Measurements from ENCODE around the gene LAMB3. TPM values are rescaled to one million over a fixed set of nuclear protein-coding genes. Genes with fewer than 3 reads are reported as not detected.

The LAMB3 gene
- polyA plus RNA-seq, 1 of the 3 experiments (the other 2 are of a cell fraction): 18.0 TPM

DNA sequence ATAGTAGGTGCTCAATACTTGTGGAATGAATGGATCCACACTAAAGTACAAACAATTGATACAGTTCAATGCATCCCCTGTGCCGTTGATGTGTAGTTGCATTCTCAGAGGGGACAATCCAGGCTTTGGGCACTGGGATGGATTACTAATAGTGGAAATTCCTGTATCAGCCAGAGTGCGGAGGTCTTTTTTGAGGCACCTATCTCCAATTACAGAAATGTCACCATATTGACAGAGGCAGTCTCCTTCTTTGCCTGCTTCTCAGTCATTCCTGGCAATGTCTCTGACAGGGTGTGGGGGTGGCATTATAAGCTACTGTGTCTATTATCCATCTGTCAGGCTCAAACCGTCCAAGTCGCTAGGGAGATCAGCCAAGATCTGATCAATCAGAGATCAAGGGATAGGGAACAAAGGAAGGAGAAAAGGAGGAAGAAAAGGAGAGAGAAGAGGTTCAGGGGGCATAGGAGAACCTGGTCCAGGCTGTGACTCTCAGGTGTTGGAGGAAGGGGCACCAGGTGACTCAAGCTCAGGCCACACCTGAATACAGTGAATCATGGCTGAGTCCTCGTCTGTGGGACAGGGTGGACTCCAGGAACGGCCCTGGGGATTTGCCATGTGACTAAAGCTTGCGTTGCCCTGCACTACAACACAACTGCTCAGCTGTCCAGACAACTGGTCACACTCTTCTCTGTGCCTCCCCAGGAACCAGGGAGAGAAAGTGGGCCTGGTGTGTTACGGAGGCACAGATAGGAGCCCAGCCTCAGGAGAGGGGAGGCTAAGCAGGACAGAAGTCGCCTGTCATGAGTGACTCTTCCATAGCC is 3.4 kb upstream of the LAMB3 start:
- Histone ChIP-seq H3K27me3 (ENCODE audit: insufficient read depth) (no peaks in the 10 kb centered on the region), H3K36me3 (replicated peaks in 1 of 2; ENCODE audit: control insufficient read depth in 1 of 2, insufficient read depth in 2 of 2, low read length in 1 of 2) (no peaks in the 10 kb centered on the region), H3K4me2 (no peak overlapping the region), H3K4me1 (ENCODE audit: control insufficient read depth in 1 of 2, insufficient read depth in 2 of 2, low read depth in 1 of 2, low read length in 1 of 2) (peaks cover 20 to 37% of the 10 kb centered on the region in 2 experiments), H4K20me1 (ENCODE audit: insufficient read depth) (no peaks in the 10 kb centered on the region), H3K4me3 (ENCODE audit: low read depth in 2 of 2, low read length in 1 of 2) (no peak overlapping the region), H3K27ac (ENCODE audit: low read depth in 2 of 2, low read length in 1 of 2) (no peak overlapping the region), H2AFZ (ENCODE audit: low read depth) (no peak overlapping the region; the same call in 1 of the 2 replicates), H3K9me3 (no peaks in the 10 kb centered on the region), H3K9ac (no peak overlapping the region), H3F3A (replicated peaks; ENCODE audit: insufficient read depth) (peaks cover 11% of the 10 kb centered on the region), H3K79me2 (ENCODE audit: insufficient read depth) (no peaks in the 10 kb centered on the region), H3K9me2 (no peaks in the 10 kb centered on the region)
- POLR2A ChIA-PET: no interaction called here
- CTCF ChIA-PET: interaction anchor here (1.5 kb wide), 1 partner anchor 27 kb away, joined by 5 read pairs; no protein-coding TSS in a partner anchor
- TF ChIP-seq, protein P1, sequence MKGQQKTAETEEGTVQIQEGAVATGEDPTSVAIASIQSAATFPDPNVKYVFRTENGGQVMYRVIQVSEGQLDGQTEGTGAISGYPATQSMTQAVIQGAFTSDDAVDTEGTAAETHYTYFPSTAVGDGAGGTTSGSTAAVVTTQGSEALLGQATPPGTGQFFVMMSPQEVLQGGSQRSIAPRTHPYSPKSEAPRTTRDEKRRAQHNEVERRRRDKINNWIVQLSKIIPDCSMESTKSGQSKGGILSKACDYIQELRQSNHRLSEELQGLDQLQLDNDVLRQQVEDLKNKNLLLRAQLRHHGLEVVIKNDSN (IDR thresholded peaks at IDR 0.05; ENCODE audit: borderline replicate concordance, low read depth): no peak
- no peak for TF ChIP-seq GABPA (IDR thresholded peaks at IDR 0.05; ENCODE audit: low read depth)
- TF ChIP-seq, protein P2, sequence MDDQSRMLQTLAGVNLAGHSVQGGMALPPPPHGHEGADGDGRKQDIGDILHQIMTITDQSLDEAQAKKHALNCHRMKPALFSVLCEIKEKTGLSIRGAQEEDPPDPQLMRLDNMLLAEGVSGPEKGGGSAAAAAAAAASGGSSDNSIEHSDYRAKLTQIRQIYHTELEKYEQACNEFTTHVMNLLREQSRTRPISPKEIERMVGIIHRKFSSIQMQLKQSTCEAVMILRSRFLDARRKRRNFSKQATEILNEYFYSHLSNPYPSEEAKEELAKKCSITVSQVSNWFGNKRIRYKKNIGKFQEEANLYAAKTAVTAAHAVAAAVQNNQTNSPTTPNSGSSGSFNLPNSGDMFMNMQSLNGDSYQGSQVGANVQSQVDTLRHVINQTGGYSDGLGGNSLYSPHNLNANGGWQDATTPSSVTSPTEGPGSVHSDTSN (IDR thresholded peaks at IDR 0.05): no peak
- TF ChIP-seq TCF12 (IDR thresholded peaks at IDR 0.05): no peak
- TF ChIP-seq ELF1 (IDR thresholded peaks at IDR 0.05): no peak
- TF ChIP-seq YY1 (IDR thresholded peaks at IDR 0.05; ENCODE audit: low read depth): no peak
- no peak for TF ChIP-seq NRF1 (IDR thresholded peaks at IDR 0.05; ENCODE audit: low read depth, low read length)
- TF ChIP-seq MEF2A (IDR thresholded peaks at IDR 0.05; ENCODE audit: borderline replicate concordance, low read depth): no peak
- no peak for TF ChIP-seq TAF1 (IDR thresholded peaks at IDR 0.05; ENCODE audit: borderline replicate concordance, low read depth, low read length)
- TF ChIP-seq, protein P3, sequence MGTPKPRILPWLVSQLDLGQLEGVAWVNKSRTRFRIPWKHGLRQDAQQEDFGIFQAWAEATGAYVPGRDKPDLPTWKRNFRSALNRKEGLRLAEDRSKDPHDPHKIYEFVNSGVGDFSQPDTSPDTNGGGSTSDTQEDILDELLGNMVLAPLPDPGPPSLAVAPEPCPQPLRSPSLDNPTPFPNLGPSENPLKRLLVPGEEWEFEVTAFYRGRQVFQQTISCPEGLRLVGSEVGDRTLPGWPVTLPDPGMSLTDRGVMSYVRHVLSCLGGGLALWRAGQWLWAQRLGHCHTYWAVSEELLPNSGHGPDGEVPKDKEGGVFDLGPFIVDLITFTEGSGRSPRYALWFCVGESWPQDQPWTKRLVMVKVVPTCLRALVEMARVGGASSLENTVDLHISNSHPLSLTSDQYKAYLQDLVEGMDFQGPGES (IDR thresholded peaks at IDR 0.05; ENCODE audit: low read depth, low read length): no peak
- no peak for TF ChIP-seq FOSL2 (IDR thresholded peaks at IDR 0.05; ENCODE audit: borderline replicate concordance, low read depth)
- TF ChIP-seq, protein P4, sequence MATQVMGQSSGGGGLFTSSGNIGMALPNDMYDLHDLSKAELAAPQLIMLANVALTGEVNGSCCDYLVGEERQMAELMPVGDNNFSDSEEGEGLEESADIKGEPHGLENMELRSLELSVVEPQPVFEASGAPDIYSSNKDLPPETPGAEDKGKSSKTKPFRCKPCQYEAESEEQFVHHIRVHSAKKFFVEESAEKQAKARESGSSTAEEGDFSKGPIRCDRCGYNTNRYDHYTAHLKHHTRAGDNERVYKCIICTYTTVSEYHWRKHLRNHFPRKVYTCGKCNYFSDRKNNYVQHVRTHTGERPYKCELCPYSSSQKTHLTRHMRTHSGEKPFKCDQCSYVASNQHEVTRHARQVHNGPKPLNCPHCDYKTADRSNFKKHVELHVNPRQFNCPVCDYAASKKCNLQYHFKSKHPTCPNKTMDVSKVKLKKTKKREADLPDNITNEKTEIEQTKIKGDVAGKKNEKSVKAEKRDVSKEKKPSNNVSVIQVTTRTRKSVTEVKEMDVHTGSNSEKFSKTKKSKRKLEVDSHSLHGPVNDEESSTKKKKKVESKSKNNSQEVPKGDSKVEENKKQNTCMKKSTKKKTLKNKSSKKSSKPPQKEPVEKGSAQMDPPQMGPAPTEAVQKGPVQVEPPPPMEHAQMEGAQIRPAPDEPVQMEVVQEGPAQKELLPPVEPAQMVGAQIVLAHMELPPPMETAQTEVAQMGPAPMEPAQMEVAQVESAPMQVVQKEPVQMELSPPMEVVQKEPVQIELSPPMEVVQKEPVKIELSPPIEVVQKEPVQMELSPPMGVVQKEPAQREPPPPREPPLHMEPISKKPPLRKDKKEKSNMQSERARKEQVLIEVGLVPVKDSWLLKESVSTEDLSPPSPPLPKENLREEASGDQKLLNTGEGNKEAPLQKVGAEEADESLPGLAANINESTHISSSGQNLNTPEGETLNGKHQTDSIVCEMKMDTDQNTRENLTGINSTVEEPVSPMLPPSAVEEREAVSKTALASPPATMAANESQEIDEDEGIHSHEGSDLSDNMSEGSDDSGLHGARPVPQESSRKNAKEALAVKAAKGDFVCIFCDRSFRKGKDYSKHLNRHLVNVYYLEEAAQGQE (IDR thresholded peaks at IDR 0.05; ENCODE audit: low read depth, low read length): no peak
- TF ChIP-seq, protein P5, sequence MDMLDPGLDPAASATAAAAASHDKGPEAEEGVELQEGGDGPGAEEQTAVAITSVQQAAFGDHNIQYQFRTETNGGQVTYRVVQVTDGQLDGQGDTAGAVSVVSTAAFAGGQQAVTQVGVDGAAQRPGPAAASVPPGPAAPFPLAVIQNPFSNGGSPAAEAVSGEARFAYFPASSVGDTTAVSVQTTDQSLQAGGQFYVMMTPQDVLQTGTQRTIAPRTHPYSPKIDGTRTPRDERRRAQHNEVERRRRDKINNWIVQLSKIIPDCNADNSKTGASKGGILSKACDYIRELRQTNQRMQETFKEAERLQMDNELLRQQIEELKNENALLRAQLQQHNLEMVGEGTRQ (IDR thresholded peaks at IDR 0.05; ENCODE audit: borderline replicate concordance, low read depth, low read length): no peak
- no peak for TF ChIP-seq RCOR1 (IDR thresholded peaks at IDR 0.05; ENCODE audit: low read length)
- no peak for TF ChIP-seq RFX5 (IDR thresholded peaks at IDR 0.05; ENCODE audit: low read length)
- TF ChIP-seq CHD2 (IDR thresholded peaks at IDR 0.05; ENCODE audit: low read length, partially characterized antibody): no peak
- no peak for TF ChIP-seq FOXM1 (IDR thresholded peaks at IDR 0.05; ENCODE audit: low read depth)
- no peak for TF ChIP-seq FOXJ3 (CRISPR knock-in tag; IDR thresholded peaks at IDR 0.05)
- 74% methylated on average over 9 of the region's 9 CpGs for WGBS (ENCODE audit: low lambda C conversion rate)
- no peak for DNase-seq
